ENCODE measurements around the gene TUT1. TPM values are rescaled to one million over a fixed set of nuclear protein-coding genes. Genes with fewer than 3 reads are reported as not detected.

TUT1 gene
- total RNA-seq, 1 donor from 2014 or later: 9.3 TPM

DNA sequence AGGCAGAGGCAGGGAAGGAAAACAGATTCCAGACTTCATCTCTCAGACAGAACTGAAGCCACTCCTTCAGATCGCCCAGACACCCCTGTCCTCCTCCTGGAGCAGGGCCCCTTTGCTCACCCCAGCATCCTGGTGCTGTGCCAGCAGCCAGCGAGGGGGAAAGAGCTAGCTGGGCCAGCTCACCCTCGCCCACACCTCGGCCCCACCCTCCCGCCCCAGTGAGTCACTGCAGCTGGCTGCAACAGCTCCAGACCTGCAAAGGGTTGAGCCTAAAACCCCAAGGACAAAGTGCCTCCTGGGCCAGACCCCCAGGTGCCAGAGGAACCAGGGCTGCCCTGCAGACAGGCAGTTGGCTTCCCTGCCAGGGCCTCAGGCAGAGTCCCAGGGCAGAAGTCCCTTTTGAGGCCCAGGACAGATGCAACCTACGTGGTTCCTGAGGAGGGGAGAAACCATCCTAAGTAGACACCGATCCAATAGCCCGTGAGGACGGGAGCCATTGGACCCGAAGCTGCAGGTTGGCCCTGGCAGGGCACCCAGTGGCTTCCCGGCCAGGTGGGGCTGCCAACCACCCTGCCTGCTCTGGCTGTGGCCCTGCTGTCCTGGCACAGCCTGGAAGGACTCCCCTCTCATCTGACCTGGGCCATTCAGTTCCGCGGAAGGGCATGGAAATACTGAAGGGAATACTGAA is 51.9 kb downstream of the TUT1 start:
- peak; percentile 46 for ATAC-seq

DNA sequence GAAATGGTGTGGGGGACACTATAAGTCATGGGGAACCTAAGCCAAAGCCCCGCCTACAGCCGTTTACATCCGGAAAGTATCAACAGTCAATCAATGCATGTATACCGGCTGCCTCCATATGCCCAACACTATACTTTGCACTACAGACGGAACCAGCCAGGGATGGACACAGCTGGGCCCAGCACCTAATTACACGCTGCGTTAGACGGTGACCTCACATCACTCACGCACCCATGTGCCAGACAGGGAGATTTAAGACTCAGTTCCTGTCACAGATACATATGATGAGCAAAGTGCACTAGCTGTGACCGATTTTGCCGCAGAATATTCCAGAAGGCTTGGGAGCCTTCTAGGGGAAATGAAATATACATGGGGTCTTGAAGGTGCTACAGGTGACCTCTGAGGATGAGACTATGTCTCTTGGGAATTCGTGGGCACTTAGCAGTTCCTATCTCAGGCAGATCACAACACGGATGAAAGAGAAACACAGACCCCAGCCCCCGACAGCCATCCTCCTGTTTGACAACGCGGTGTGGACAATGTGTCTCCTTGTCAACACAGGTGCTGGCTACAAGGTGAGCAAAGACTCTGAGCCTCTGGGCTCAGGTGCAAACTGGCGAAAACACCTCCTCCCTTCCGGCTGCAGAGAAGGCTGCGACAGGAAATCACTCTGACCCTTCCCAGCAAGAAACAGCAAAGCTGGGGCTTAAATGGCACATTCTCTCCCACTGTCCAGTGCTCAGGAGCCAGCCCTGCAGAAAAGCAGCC is 52.7 kb downstream of the TUT1 start:
- no peak for ATAC-seq

DNA sequence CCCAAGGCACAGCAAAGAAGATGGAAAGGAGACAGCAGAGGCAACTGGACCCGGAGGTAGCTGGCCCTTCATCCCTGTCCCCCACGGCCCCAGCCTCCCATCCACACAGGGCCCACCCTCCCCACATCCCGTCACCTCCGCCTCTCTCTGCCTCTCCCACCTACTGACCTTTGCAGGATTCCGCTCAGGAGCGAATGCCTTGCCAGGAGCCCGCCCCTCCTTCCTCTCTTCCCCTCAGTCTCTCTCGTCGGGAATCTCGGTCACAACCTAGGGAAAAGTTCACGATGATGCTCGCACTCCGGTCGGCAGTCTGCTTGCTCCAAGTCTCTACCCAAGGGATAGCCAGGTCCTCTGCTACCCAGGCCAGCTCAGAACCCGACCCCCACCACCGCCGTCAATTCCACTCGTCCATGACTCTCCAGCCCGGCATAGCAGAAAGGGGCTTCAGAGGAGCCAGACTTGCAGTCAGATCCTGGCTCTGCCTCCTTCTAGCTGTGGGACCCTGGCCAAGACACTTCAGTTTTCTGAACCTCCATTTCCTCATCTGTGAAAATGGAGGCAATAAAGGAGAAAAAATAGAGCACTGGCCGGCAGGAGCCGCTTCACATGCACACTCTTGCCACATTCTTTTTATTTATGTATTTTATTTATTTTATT is 54.9 kb downstream of the TUT1 start:
- ATAC-seq: no peak

DNA sequence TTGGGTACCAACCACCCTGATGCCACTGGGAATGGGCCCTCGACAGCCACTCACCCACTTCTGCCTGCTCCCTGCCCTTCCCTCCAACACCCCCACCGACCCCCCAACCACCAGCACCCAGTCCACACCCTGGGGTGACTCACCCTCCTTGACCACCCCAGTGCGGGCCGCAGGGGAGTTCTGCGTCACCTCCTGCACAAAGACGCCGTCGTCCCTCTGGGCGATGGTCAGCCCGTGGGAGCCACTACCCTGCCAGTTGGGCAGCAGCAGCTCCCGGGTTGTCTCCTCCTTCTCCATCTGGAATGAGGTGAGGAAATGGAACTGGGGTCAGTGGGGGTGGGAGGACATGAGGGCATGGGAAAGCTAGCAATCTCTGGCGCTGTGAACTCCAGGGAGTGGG is 55.5 kb downstream of the TUT1 start:
- ATAC-seq: no peak

DNA sequence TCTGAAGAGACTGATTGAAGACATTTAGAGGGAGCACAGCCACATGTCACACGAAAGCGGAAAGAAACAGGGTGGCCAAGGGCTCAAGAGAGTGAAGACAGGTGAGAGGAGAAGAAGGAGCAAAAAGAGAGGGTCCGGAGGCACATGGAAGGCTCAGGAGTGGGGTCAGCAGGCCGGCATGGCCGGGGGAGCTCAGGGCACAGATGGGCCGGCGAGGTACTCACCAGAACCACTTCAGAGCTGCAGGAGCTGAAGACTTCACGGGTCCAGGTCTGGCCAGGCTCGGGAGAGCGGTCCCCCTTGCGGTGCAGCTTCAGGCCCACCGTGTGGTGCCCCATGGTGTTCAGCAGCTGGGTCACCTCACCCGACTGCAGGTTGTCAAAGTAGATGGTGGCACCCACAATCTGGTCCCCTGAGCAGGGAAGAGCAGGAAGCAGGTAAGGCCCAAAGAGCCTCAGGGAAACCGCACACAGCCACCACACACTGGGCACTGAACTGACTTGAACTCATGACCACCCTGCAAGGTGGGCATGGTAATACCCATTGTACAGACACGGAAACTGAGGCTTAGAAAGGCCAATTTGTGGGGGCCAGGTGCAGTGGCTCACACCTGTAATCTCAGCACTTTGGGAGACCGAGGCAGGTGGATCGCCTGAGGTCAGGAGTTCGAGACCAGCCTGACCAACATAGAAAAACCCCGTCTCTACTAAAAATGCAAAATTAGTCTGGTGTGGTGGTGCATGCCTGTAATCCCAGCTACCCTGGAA is 56.4 kb downstream of the TUT1 start:
- no peak for ATAC-seq

DNA sequence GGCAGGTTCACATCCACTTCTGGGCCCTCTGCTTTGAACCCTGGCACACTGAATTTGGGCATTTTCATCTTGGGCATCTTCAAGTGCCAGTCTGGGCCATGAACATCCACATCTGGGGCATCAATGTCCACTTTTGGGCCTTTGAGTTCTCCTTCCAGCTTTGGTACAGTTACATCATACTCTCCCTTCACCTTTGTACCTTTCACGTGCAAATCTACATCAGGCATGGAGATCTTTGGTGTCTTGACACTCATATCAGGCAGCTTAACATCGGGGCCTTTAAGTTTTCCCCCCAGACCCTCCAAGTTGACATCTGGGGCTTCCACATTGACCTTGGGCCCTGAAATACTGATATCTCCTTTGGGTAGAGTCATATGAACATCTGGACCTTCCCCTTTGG is 59.2 kb downstream of the TUT1 start:
- ATAC-seq: no peak

Other genes starting within 250 kb of the TUT1 start
- 0.48 TPM for gene SCGB1A1, start 172.5 kb downstream of the TUT1 start, total RNA-seq
- 931 TPM for gene AHNAK, start 44.7 kb downstream of the TUT1 start, total RNA-seq
- 1,515 TPM for gene EEF1G, start 17.6 kb downstream of the TUT1 start, total RNA-seq
- 88.4 TPM for gene MTA2, start 10.3 kb upstream of the TUT1 start, total RNA-seq
- 64.9 TPM for gene EML3, start 21.3 kb upstream of the TUT1 start, total RNA-seq
- gene ROM1, start 21.7 kb upstream of the TUT1 start, total RNA-seq: 4.9 TPM
- gene B3GAT3, start 30.5 kb upstream of the TUT1 start, total RNA-seq: 11.3 TPM
- gene GANAB, start 55.1 kb upstream of the TUT1 start, total RNA-seq: 175 TPM
- gene INTS5, start 61.8 kb upstream of the TUT1 start, total RNA-seq: 14.1 TPM
- 48.7 TPM for gene C11orf98, start 73.7 kb upstream of the TUT1 start, total RNA-seq
- 20.2 TPM for gene CSKMT, start 73.8 kb upstream of the TUT1 start, total RNA-seq
- 8.8 TPM for gene UQCC3, start 80.2 kb upstream of the TUT1 start, total RNA-seq
- 4.7 TPM for gene LBHD1, start 80.7 kb upstream of the TUT1 start, total RNA-seq
- 65.6 TPM for gene UBXN1, start 87.5 kb upstream of the TUT1 start, total RNA-seq
- gene LRRN4CL, start 98.0 kb upstream of the TUT1 start, total RNA-seq: 1.1 TPM
- 42.4 TPM for gene BSCL2, start 115.9 kb upstream of the TUT1 start, total RNA-seq
- not detected for gene GNG3, start 116.2 kb upstream of the TUT1 start, total RNA-seq
- gene HNRNPUL2, start 135.9 kb upstream of the TUT1 start, total RNA-seq: 29.5 TPM
- gene TTC9C, start 137.0 kb upstream of the TUT1 start, total RNA-seq: 13.5 TPM
- gene ZBTB3, start 162.6 kb upstream of the TUT1 start, total RNA-seq: 8.0 TPM
- gene POLR2G, start 170.1 kb upstream of the TUT1 start, total RNA-seq: 75.5 TPM
- gene TAF6L, start 179.9 kb upstream of the TUT1 start, total RNA-seq: 10.3 TPM
- 30.2 TPM for gene TMEM179B, start 195.9 kb upstream of the TUT1 start, total RNA-seq
- gene TMEM223, start 200.5 kb upstream of the TUT1 start, total RNA-seq: 10.0 TPM
- gene NXF1, start 213.9 kb upstream of the TUT1 start, total RNA-seq: 39.1 TPM
- 25.1 TPM for gene STX5, start 240.5 kb upstream of the TUT1 start, total RNA-seq
- not detected for gene TEX54, start 241.3 kb upstream of the TUT1 start, total RNA-seq
- gene WDR74, start 248.1 kb upstream of the TUT1 start, total RNA-seq: 41.0 TPM

Measured in esophagus mucosa (tissue), 1 donor.